Activated naive CD8-positive, alpha-beta T cell treated with anti-CD3 and anti-CD28 coated beads, Interleukin-2, amount 10 ng/mL, durations not matched to agents 7 days and 5 days (primary cell): ENCODE data around the gene KRTAP1-4. TPM values are rescaled to one million over a fixed set of nuclear protein-coding genes. Genes with fewer than 3 reads are reported as not detected.
"Not testable (repeated sequence)": the region's sequence is repeated elsewhere in the genome, so short reads cannot be mapped to it uniquely, and the experiment has no call there.

Experiments
- ATAC-seq: fragments of 150-1000 bp; cut with Tn5 transposase; one replicate; pipeline ENCODE4 v1.10.0; 2021; ENCODE audit warnings: low read depth, moderate library complexity
- POLR2A ChIA-PET: fragments of 350-600 bp; sonication (Branson Sonifier 250); formaldehyde crosslinking; loops from one replicate; lab custom pipeline; 2021; ENCODE audit warnings: antibody characterized with exemption; lab: Charles Lee
- DNase-seq: peaks from one replicate; pipeline ENCODE4 v3.0.0; 2021
- H3K27ac Mint-ChIP-seq: one replicate; pipeline ENCODE4 v1.8.0; 2022; ENCODE audit warnings: mild to moderate bottlenecking, mixed read lengths
- H3K27me3 Mint-ChIP-seq: one replicate; pipeline ENCODE4 v1.8.0; 2022; ENCODE audit warnings: mild to moderate bottlenecking, moderate library complexity, mixed read lengths
- H3K36me3 Mint-ChIP-seq: one replicate; pipeline ENCODE4 v1.8.0; 2021; ENCODE audit warnings: mild to moderate bottlenecking, mixed read lengths
- H3K4me1 Mint-ChIP-seq: one replicate; pipeline ENCODE4 v1.8.0; 2021; ENCODE audit warnings: mixed read lengths
- H3K4me3 Mint-ChIP-seq: one replicate; pipeline ENCODE4 v1.8.0; 2022; ENCODE audit warnings: mild to moderate bottlenecking, moderate library complexity, mixed read lengths
- H3K9me3 Mint-ChIP-seq: one replicate; pipeline ENCODE4 v1.8.0; 2021; ENCODE audit warnings: mixed read lengths
- total RNA-seq, 2 experiments: library from RNA; stranded (reverse); gene quantifications; one replicate each; pipeline ENCODE4 v1.2.3, GENCODE V29; 2021

KRTAP1-4 gene
- total RNA-seq, 2 experiments from 2014 or later: not detected

DNA sequence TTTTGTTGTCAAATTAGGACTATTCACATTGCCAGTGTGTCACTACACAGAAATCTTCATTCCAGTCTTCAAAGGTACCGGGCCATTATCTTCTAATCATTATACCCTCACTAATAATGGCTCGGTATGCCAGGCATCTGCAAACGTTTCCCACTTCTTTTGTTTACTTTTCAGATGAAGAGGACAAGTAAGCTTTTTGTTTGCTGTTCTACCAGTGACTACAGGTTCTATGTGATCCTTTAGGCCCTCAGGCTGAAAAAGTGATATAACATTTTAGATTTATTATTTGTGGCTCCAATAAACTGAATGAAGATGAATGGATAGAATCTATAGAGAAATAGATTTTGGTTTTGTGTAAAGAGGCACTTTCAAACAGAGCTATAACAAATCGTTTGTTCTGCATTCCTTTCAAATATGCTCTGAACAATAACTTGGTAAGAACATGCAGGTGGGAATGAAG lies 20.7 kb downstream of the KRTAP1-4 start:
- H3K27me3 Mint-ChIP-seq: peaks cover 1% of the 10 kb centered on the region
- no peak for DNase-seq
- no peaks in the 10 kb centered on the region for H3K9me3 Mint-ChIP-seq
- no peak overlapping the region for H3K27ac Mint-ChIP-seq
- no peak for ATAC-seq
- no peaks in the 10 kb centered on the region for H3K4me1 Mint-ChIP-seq
- POLR2A ChIA-PET: no interaction called here
- H3K4me3 Mint-ChIP-seq: no peak overlapping the region
- H3K36me3 Mint-ChIP-seq: no peaks in the 10 kb centered on the region

GRCh38 chr17:41008811-41009210 lies 21.2 kb downstream of the KRTAP1-4 start, which contains the start of gene KRTAP3-1:
KRTAP3-1 (minus strand) TSS chr17:41009128; CDS start chr17:41009074, 54 bp downstream.
- no peak for ATAC-seq
- POLR2A ChIA-PET: no interaction called here
- Mint-ChIP-seq H3K27ac (no peak within 1 kb of the TSS), H3K36me3 (no peaks in the 10 kb centered on the region), H3K27me3 (peaks cover 4% of the 10 kb centered on the region), H3K4me1 (no peaks in the 10 kb centered on the region), H3K4me3 (no peak within 1 kb of the TSS), H3K9me3 (no peaks in the 10 kb centered on the region)
- no peak for DNase-seq

DNA sequence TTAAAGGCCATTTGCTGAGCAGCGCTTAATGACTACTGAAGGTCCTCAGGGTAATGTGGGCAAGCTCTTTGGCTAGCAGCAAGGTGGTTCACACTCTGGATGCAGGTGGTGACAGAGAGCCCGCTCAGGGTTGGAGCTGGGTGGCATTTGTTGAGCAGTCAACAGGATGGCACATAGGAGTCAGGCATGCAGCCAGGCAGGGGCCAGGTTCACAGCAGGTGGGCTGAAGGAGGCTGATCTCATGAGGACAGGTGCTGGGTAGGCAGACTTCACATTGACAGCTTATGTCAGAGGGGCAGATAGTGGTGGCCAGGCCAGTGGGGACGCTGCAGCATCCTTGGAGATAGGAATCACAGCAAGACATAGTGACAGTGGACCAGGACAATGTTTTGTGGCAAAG lies 25.6 kb downstream of the KRTAP1-4 start:
- DNase-seq: no peak
- no peaks in the 10 kb centered on the region for H3K4me1 Mint-ChIP-seq
- POLR2A ChIA-PET: no interaction called here
- no peaks in the 10 kb centered on the region for H3K9me3 Mint-ChIP-seq
- no peak overlapping the region for H3K27ac Mint-ChIP-seq
- no peak overlapping the region for H3K4me3 Mint-ChIP-seq
- no peaks in the 10 kb centered on the region for H3K36me3 Mint-ChIP-seq
- no peak for ATAC-seq
- H3K27me3 Mint-ChIP-seq: peaks cover 7% of the 10 kb centered on the region

DNA sequence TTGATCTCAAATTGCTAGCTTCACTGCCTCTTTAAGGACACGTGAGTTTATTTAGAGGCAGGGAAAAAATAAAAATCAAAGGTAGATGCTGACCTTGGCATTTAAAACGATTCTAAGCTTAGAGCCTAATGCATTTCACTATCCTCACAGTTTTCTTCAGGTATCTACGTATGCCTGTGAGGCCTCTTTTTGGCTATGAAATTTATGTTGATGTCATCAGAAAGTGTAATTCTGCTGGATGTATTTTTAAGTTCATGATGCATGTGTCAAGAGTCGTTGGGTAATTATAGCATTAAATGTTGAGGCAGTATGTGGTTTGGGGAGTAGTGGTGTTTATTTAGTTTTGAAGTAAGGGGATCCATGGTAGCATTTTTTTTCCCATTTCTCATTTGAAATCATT lies 26.1 kb downstream of the KRTAP1-4 start:
- no peak for DNase-seq
- H3K36me3 Mint-ChIP-seq: no peaks in the 10 kb centered on the region
- H3K9me3 Mint-ChIP-seq: no peaks in the 10 kb centered on the region
- no peak overlapping the region for H3K27ac Mint-ChIP-seq
- peaks cover 11% of the 10 kb centered on the region for H3K27me3 Mint-ChIP-seq
- POLR2A ChIA-PET: no interaction called here
- no peak for ATAC-seq
- H3K4me1 Mint-ChIP-seq: no peaks in the 10 kb centered on the region
- H3K4me3 Mint-ChIP-seq: no peak overlapping the region

- H3K9me3 Mint-ChIP-seq: no peaks in the 10 kb centered on the region
- peaks cover 12% of the 10 kb centered on the region for H3K27me3 Mint-ChIP-seq
Measured at GRCh38 chr17:41002814-41003213, 27.2 kb downstream of the KRTAP1-4 start.

DNA sequence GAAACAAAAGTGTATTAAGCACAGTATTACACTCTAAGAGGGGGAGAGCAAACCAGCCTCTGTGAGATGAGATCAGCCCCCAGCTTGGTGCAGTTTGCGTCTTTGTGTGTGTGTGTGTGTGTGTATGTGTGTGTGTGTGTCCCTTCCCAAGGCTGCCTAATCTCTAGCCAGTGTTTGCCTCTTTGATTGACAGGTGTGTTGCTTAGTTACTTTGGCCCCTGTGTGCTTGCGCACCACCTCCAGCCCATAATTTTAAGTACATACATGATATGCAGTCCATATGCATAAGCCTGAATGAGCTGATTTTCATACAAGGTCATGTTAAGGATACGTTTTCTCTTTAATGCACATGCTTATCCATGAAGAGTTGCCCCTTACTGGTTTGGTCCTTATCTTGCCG lies 28.2 kb downstream of the KRTAP1-4 start:
- DNase-seq (no peak), ATAC-seq (no peak)
- H3K9me3 Mint-ChIP-seq: no peaks in the 10 kb centered on the region
- no peak overlapping the region for H3K4me3 Mint-ChIP-seq
- H3K36me3 Mint-ChIP-seq: no peaks in the 10 kb centered on the region
- POLR2A ChIA-PET: no interaction called here
- no peak overlapping the region for H3K27ac Mint-ChIP-seq
- H3K4me1 Mint-ChIP-seq: no peaks in the 10 kb centered on the region
- H3K27me3 Mint-ChIP-seq: peaks cover 18% of the 10 kb centered on the region

More at GRCh38 chr17:41002814-41003213, 27.2 kb downstream of the KRTAP1-4 start:
- Mint-ChIP-seq H3K4me3 (no peak overlapping the region), H3K27ac (no peak overlapping the region), H3K4me1 (no peaks in the 10 kb centered on the region), H3K36me3 (no peaks in the 10 kb centered on the region)
- POLR2A ChIA-PET: no interaction called here
- no peak for DNase-seq
- no peak for ATAC-seq

- H3K36me3 Mint-ChIP-seq, DNase-seq, H3K4me3 Mint-ChIP-seq, ATAC-seq, POLR2A ChIA-PET, H3K27ac Mint-ChIP-seq, H3K9me3 Mint-ChIP-seq, H3K4me1 Mint-ChIP-seq: not testable (repeated sequence)
- H3K27me3 Mint-ChIP-seq: peaks cover 27% of the 10 kb centered on the region
Measured at GRCh38 chr17:40999563-40999962, 30.4 kb downstream of the KRTAP1-4 start, which contains the start of gene KRTAP3-2. KRTAP3-2 (minus strand) TSS chr17:40999906; CDS start chr17:40999853, 53 bp downstream.

- Mint-ChIP-seq H3K4me3 (no peak overlapping the region), H3K9me3 (no peaks in the 10 kb centered on the region), H3K4me1 (no peaks in the 10 kb centered on the region), H3K36me3 (no peaks in the 10 kb centered on the region), H3K27me3 (peaks cover 27% of the 10 kb centered on the region), H3K27ac (no peak overlapping the region)
- ATAC-seq (no peak), DNase-seq (no peak)
- POLR2A ChIA-PET: no interaction called here
Measured at GRCh38 chr17:40997361-40997760, 32.6 kb downstream of the KRTAP1-4 start.

GRCh38 chr17:40996829-40997228 lies 33.2 kb downstream of the KRTAP1-4 start:
- POLR2A ChIA-PET: no interaction called here
- Mint-ChIP-seq H3K4me3 (no peak overlapping the region), H3K9me3 (no peaks in the 10 kb centered on the region), H3K27me3 (peaks cover 28% of the 10 kb centered on the region), H3K36me3 (no peaks in the 10 kb centered on the region), H3K4me1 (no peaks in the 10 kb centered on the region), H3K27ac (no peak overlapping the region)
- DNase-seq (no peak), ATAC-seq (no peak)

- Mint-ChIP-seq H3K9me3 (no peaks in the 10 kb centered on the region), H3K4me1 (no peaks in the 10 kb centered on the region), H3K27me3 (peaks cover 30% of the 10 kb centered on the region), H3K27ac (no peak overlapping the region), H3K4me3 (no peak overlapping the region), H3K36me3 (no peaks in the 10 kb centered on the region)
- POLR2A ChIA-PET: no interaction called here
- ATAC-seq (no peak), DNase-seq (no peak)
Measured at GRCh38 chr17:40995116-40995515, 34.9 kb downstream of the KRTAP1-4 start.

DNA sequence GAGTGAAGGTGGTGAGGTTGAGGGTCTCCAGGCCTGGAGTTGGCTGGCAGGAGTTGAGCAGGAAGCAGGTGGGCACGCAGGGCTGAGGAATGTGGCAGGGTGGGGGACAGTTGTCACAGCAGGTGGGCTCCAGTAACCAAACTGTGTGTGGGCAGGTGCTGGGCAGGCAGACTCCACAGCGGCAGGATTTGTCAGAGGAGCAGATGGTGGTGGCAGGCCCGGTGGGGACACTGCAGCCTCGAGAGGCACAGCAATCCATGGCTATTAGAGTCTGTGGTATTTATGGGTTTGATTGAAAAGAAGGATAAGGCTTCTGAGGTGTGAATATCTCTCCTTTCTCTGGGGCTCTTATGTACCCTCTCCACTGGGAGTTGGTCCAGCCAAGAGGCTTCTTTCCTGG lies 36.2 kb downstream of the KRTAP1-4 start, which contains the start of gene KRTAP3-3:
KRTAP3-3 (minus strand) TSS at position 326 of the 400 bp plus-strand sequence; CDS start at position 259, 67 bp downstream.
- Mint-ChIP-seq H3K4me3 (no peak within 1 kb of the TSS), H3K9me3 (no peaks in the 10 kb centered on the region), H3K27me3 (peaks cover 26% of the 10 kb centered on the region), H3K27ac (no peak within 1 kb of the TSS), H3K36me3 (no peaks in the 10 kb centered on the region), H3K4me1 (no peaks in the 10 kb centered on the region)
- ATAC-seq (no peak), DNase-seq (no peak)
- POLR2A ChIA-PET: no interaction called here

GRCh38 chr17:40993084-40993483 lies 36.9 kb downstream of the KRTAP1-4 start:
- H3K9me3 Mint-ChIP-seq: no peaks in the 10 kb centered on the region
- H3K4me3 Mint-ChIP-seq: no peak overlapping the region
- ATAC-seq (no peak), DNase-seq (no peak)
- H3K27me3 Mint-ChIP-seq: peaks cover 26% of the 10 kb centered on the region
- H3K4me1 Mint-ChIP-seq: no peaks in the 10 kb centered on the region
- H3K27ac Mint-ChIP-seq: no peak overlapping the region
- POLR2A ChIA-PET: no interaction called here
- no peaks in the 10 kb centered on the region for H3K36me3 Mint-ChIP-seq

- H3K9me3 Mint-ChIP-seq: no peaks in the 10 kb centered on the region
- no peaks in the 10 kb centered on the region for H3K4me1 Mint-ChIP-seq
- ATAC-seq (no peak), DNase-seq (no peak)
- POLR2A ChIA-PET: no interaction called here
- no peak overlapping the region for H3K27ac Mint-ChIP-seq
- H3K36me3 Mint-ChIP-seq: no peaks in the 10 kb centered on the region
- peaks cover 26% of the 10 kb centered on the region for H3K27me3 Mint-ChIP-seq
- no peak overlapping the region for H3K4me3 Mint-ChIP-seq
Measured at GRCh38 chr17:40992666-40993065, 37.3 kb downstream of the KRTAP1-4 start.

- H3K27ac Mint-ChIP-seq: no peak overlapping the region
- H3K9me3 Mint-ChIP-seq: no peaks in the 10 kb centered on the region
- no peak for ATAC-seq
- H3K27me3 Mint-ChIP-seq: peaks cover 24% of the 10 kb centered on the region
- H3K4me1 Mint-ChIP-seq: no peaks in the 10 kb centered on the region
- no peak for DNase-seq
- H3K4me3 Mint-ChIP-seq: no peak overlapping the region
- POLR2A ChIA-PET: no interaction called here
- no peaks in the 10 kb centered on the region for H3K36me3 Mint-ChIP-seq
Measured at GRCh38 chr17:40986920-40987319, 43.1 kb downstream of the KRTAP1-4 start.
